ENCODE data around the gene FARP2.
"Not testable (repeated sequence)": the region's sequence is repeated elsewhere in the genome, so short reads cannot be mapped to it uniquely, and the experiment has no call there.

FARP2 gene

GRCh38 chr2:241492174-241492565, 136.1 kb downstream of the FARP2 start:
- no peak for DNase-seq

- no peak for DNase-seq
Measured at GRCh38 chr2:241493092-241493491, 137.0 kb downstream of the FARP2 start.

- DNase-seq, result no peak
Measured at GRCh38 chr2:241494311-241494908, 138.3 kb downstream of the FARP2 start.

GRCh38 chr2:241495172-241496002, 139.3 kb downstream of the FARP2 start:
- no peak for DNase-seq

- no peak for DNase-seq
Measured at GRCh38 chr2:241496003-241496707, 140.1 kb downstream of the FARP2 start.

- DNase-seq, result no peak
Measured at GRCh38 chr2:241496904-241497877, 141.1 kb downstream of the FARP2 start.

- DNase-seq, result no peak
Measured at GRCh38 chr2:241498115-241499070, 142.3 kb downstream of the FARP2 start.

- DNase-seq, result no peak
Measured at GRCh38 chr2:241499146-241499965, 143.3 kb downstream of the FARP2 start.

GRCh38 chr2:241500016-241500415, 143.9 kb downstream of the FARP2 start:
- no peak for DNase-seq

GRCh38 chr2:241500431-241500975, 144.4 kb downstream of the FARP2 start:
- no peak for DNase-seq

- no peak for DNase-seq
Measured at GRCh38 chr2:241501099-241501541, 145.0 kb downstream of the FARP2 start.

GRCh38 chr2:241501551-241501950, 145.5 kb downstream of the FARP2 start:
- no peak for DNase-seq

GRCh38 chr2:241502281-241502680, 146.2 kb downstream of the FARP2 start:
- DNase-seq, result no peak

GRCh38 chr2:241503776-241504392, 147.8 kb downstream of the FARP2 start:
- DNase-seq, result no peak

GRCh38 chr2:241505086-241505780, 149.1 kb downstream of the FARP2 start:
- no peak for DNase-seq

- no peak for DNase-seq
Measured at GRCh38 chr2:241505781-241506201, 149.7 kb downstream of the FARP2 start.

GRCh38 chr2:241506317-241506716, 150.2 kb downstream of the FARP2 start:
- not testable (repeated sequence) for DNase-seq

GRCh38 chr2:241506793-241507429, 150.8 kb downstream of the FARP2 start:
- no peak for DNase-seq
